ENCODE results near the gene GPRASP2. TPM values are rescaled to one million over a fixed set of nuclear protein-coding genes. Genes with fewer than 3 reads are reported as not detected.

The GPRASP2 gene
- 7.2 and 8.0 TPM in 2 replicates for total RNA-seq

GRCh38 chrX:102712216-102712966, at the start of gene GPRASP2:
Gene GPRASP2 (plus strand): TSS chrX:102712448. CDS start chrX:102714870, 2,422 bp downstream.

DNA sequence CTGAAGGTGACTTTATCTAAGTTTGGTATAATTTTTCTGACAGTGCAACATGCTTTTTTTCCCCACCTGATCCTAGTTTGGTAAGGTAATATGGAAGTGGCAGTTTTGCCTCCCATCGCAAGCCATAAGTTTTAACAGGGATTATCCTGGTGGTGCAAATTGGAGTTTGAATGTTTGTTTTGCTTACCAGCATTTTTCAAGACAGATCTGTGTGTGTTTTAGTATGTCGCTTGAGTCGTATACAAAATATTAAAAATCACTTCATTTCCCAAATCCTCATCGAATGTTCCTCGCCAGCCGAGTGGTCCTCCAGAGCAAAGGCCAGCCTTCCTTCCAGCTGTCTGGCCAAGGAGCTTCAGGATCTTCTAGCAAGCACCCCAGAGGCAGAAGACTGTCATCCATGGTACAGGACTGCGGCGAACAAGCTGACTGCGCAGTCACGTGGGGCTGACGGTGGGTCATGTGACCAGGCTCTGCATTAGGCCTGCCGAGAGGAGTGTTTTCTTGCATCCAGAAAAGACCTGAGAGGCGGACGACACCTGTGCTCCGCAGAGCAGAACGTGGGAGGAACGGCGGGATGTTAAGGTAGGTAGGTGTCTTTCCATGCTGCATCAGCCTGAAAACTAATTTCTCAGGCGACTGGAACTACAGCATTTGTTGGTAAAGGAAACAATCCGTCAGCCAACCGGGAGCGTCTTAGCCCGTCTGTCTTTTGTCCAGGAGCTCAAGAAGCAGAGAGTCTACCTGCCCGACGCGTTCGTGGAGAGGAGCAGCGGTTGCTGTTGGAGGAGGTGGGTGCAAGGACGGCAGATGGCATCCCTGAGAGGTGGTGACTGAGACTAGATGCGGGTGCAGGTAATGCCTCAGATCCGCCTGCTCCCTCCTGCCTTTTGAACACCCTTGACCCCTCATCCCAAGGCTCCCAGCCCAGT, 8.3 kb downstream of the GPRASP2 start, which contains the start of gene GPRASP3:
Gene GPRASP3, plus strand, starts transcription at position 507 of the 932 bp plus-strand sequence. CDS start 28,253 bp downstream, outside the sequence.

Other genes with a start within 250 kb of the GPRASP2 start
- gene TCP11X2, start 240.6 kb upstream of the GPRASP2 start, total RNA-seq, result not detected in 2 replicates
- gene TMSB15A, start 195.7 kb upstream of the GPRASP2 start, total RNA-seq, result 0.24 TPM in 1 of 2 replicates, not detected in the other
- gene ARMCX5, start 112.9 kb upstream of the GPRASP2 start, total RNA-seq, result 13.0 and 18.1 TPM in 2 replicates
- gene GPRASP1, start 61.0 kb upstream of the GPRASP2 start, total RNA-seq, result 0.21 and 0.48 TPM in 2 replicates
- gene GPRASP3, start 8.3 kb downstream of the GPRASP2 start, total RNA-seq, result 1.3 and 1.7 TPM in 2 replicates
- not detected in 2 replicates for gene RAB40AL, start 224.8 kb downstream of the GPRASP2 start, total RNA-seq